GOT3 (cell line): ENCODE data around the gene PCGF3.
A peak's percentile ranks its signal among the peaks of the same experiment; 100 is the strongest.

Experiments
- DNase-seq: peaks from one replicate; lab custom pipeline; 2025; ENCODE audit warnings: mixed read lengths; lab: John Stamatoyannopoulos, UW

The PCGF3 gene, protein sequence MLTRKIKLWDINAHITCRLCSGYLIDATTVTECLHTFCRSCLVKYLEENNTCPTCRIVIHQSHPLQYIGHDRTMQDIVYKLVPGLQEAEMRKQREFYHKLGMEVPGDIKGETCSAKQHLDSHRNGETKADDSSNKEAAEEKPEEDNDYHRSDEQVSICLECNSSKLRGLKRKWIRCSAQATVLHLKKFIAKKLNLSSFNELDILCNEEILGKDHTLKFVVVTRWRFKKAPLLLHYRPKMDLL

DNA sequence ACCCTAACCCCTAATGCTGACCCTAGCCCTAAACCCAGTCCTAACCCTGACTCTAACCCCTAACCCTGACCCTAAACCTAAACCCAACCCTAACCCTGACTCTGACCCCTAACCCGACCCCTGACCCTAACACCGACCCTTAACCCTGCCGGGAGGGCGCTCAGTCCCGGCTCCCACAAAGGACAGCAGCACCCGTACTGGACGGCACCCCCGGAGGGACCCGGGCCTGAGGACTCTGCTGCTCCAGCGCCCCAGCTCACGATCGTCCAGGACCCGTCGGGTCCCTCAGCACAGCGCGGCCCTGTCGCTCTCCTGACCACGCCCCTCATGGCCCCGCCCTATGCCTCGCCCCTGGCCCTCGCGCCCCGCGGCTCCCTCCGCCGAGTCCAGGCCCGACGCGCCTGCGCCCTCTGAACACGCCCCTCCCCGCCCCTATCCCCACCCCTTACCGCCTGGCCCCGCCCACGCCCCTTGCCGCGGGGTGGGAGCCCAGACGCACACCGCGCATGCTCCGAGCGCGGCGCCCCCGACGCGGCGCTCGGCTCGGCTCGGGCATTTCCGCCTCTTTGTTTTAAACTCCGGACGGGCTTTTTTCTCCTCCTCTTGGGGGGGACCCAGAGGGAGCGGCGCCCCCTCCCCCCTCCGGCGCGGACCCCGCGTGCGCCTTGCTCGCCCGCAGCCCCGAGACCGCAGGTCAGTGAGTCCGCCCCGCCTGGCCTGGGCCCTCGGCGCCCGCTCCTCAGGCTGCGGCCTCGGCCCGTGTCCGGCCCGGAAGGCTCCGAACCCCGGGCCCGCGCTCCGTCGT lies at the start of gene PCGF3:
Gene PCGF3, plus strand, starts transcription at position 555 of the 805 bp plus-strand sequence. CDS start 27,849 bp downstream, outside the sequence.
- peak; percentile 85 for DNase-seq

DNA sequence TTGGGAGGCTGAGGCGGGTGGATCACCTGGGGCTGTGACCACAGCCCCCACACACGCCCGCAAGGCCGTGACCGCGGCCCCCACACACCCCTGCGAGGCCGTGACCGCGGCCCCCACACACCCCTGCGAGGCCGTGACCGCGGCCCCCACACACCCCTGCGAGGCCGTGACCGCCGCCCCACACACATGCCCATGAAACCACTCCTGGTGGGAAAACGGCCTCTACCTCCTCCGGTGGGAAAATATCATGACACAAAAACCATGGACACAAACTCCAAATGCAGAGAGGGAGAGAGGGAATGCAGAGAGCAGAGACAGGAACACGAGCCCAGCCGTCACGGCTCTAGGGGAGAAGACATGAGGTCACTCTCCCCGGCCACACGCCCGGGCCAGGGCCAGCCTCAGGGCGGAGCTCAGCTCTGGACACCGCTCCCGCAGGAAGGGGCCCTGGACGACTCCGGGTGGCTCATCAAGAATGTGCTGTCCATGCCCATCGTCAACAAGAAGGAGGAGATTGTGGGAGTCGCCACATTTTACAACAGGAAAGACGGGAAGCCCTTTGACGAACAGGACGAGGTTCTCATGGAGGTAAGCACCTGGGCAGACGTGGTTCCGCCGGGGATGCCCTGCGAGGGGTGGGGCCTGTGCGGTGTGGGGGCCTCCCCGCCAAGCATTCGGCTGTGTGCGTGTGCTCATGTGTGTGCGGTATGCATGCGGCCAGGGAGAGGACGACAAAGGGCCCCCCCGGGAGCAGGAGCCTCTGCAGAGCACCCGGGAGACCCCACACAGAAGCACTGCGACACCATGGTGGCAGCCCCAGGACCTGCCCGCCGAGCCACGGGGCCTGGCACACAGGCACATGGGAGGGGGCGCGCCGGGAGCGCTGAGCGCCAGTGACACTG lies 48.9 kb upstream of the PCGF3 start:
- no peak for DNase-seq

DNA sequence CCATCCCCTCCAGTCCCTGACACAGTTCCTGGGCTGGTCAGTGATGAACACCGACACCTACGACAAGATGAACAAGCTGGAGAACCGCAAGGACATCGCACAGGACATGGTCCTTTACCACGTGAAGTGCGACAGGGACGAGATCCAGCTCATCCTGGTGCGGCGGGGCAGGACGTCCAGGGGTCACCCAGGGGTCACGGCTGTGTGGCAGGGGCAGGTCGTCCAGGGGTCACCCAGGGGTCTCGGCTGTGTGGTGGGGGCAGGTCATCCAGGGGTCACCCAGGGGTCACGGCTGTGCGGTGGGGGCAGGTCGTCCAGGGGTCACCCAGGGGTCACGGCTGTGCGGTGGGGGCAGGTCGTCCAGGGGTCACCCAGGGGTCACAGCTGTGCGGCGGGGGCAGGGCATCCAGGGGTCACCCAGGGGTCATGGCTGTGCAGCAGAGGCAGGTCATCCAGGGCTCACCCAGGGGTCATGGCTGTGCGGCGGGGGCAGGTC lies 48.2 kb upstream of the PCGF3 start:
- no peak for DNase-seq

DNA sequence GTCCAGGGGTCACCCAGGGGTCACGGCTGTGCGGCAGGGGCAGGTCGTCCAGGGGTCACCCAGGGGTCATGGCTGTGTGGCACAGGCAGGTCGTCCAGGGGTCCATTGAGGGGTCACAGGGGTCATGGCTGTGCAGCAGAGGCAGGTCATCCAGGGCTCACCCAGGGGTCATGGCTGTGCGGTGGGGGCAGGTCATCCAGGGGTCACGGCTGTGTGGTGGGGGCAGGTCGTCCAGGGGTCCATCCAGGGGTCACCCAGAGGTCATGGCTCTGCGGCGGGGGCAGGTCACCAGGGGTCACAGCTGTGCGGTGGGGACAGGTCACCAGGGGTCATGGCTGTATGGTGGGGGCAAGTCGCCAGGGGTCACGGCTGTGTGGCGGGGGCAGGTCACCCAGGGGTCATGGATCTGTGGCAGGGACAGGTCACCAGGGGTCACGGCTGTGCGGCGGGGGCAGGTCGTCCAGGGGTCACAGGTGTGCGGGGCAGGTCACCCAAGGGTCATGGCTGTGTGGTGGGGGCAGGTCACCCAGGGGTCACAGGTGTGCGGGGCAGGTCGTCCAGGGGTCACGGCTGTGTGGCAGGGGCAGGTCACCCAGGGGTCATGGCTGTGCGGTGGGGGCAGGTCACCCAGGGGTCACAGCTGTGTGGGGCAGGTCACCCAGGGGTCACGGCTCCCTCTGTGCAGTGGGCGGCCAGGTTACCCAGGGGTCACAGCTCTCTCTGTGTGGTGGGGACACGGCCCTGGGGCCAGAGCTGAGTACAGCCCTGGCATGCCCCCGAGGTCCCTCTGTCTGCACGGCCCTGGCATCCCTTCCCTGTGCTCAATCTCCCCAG lies 47.6 kb upstream of the PCGF3 start:
- no peak for DNase-seq

DNA sequence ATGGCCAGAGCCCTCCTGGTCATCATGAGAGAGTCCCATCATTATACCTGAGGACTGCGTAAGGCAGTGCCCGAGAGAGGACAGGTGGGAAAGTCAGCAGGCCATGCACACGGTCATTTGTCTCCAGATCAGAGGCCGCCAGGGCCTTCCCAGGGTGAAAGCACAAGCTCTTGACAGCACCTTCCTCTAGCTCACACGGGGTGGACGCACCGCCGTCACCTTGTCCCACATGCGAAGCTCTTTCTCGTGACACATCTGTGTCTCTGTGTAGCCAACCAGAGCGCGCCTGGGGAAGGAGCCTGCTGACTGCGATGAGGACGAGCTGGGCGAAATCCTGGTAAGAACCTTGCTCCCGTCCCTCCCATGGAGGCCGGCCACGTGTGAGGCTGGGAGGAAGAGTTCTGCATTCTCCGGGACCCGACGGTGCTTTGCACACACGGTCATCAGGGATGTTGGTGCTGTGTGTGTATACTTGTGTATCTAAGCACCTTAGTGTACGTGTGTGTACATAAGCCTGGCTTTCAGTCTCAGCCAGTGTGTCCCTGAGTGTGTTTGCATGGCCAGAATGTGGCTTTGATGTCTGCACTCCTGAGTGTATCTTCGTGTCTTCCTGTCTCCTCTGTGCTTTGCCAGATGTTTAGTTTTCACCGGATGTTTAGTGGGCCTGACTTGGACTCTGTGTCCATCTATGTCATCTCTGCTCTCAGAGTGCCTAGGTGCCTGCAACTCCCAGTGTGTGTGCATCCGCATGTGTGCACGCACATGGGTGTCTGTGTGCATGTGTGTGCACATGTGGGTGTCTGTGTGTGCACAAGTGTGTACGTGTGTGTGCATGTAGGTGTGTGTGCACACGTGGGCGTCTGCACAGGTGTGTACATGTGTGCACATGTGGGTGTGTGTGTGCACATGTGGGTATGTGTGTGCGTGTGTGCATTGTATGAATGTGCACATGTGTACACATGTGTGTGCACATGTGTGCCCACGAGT lies 46.7 kb upstream of the PCGF3 start:
- DNase-seq: no peak

DNA sequence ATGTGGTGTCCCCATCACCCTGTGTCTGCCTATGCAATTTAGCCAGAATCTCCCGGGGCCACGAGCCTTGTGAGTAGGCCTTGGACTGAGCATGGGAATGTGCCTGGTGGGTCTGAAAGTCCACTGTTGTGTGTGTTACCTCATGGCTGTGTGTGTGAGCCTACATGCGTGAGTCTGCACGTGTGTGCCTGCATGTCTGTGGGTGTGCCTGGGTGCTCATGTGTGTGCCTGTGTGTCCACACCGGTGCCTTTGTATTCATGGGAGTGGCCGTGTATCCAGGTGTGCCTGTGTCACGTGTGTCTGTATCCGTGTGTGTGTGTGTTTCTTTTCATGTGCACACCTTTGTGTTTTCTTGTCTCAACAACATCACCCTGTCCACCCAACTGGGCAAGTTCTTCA lies 45.8 kb upstream of the PCGF3 start:
- DNase-seq: no peak

DNA sequence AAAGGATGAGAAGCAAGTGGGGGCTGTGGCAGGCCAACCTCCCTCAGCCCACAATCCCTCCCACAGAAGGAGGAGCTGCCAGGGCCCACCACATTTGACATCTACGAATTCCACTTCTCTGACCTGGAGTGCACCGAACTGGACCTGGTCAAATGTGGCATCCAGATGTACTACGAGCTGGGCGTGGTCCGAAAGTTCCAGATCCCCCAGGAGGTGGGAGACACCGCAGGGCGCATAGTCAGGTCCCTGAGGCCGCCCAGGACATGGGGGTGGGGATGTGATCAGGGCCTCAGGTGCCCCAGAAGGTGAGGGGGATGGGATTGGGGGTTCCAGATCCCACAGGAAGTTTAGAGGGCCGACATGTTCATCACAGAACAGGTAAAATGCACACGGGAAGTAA lies 45.2 kb upstream of the PCGF3 start:
- DNase-seq: no peak

DNA sequence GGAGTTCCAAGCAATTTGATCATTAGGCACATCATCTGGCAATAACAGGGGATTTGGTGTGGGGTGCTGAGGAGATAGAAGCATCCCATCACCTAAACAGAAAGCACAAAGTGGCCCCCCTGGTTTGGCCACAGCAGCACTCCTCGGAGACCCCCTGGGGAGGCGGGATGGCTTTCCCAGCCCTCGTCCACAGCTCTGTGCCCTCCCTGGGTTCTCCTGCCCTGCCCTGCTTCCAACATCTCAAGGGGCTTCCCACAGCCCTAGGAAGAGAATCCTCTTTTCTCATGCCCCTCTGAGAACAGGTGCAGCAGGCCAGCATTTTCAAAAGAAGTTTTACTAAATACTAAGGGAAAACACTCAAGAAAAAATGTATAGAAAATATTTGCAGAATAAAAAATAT lies 44.4 kb upstream of the PCGF3 start:
- no peak for DNase-seq

DNA sequence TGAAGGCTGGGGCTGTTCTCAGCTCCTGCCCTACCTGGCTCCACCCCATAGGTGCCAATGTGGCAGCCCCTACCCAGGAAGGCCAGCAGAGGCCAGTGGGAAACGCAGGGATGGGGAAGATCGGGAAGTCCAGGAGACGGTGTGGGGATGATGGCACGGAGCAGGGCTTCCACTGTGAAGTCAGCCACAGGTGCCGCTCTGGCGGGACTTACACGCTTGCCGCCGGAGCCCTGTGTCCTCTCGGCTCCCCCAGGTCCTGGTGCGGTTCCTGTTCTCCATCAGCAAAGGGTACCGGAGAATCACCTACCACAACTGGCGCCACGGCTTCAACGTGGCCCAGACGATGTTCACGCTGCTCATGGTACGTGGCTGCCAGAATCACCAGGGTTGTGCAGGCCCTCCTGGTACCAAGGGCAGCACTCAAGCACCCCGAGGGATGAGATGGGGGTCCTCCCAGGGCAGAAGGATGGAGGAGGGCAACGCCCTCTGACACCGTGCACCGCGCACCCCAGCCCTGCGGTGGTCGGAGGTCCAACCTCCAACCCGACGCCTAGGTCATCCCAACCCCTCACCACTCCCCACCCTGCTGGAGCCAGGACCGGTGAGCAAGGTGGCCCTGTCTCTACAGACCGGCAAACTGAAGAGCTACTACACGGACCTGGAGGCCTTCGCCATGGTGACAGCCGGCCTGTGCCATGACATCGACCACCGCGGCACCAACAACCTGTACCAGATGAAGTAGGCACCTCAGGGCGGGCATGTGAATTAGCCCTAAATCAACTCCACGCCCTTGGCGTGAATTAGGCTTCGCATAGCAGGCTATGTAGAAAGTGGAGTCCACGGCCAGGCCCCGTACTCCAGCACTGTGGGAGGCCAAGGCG lies 43.5 kb upstream of the PCGF3 start:
- DNase-seq: no peak

DNA sequence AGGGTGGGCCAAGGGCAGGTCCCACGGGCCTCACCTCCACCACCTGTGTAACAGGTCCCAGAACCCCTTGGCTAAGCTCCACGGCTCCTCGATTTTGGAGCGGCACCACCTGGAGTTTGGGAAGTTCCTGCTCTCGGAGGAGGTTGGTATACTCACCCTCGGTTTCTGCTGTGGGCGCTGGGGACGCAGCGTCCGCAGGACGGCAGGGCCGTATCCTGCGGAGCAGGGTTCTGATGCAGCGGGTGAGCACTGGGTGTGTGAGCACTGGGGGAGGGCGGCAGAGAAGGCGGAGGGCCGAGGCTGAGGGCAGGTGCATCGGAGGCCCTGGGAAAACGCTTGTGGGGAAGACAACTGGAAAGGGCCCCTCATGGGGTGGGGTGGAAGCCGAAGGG lies 42.6 kb upstream of the PCGF3 start:
- DNase-seq: no peak

DNA sequence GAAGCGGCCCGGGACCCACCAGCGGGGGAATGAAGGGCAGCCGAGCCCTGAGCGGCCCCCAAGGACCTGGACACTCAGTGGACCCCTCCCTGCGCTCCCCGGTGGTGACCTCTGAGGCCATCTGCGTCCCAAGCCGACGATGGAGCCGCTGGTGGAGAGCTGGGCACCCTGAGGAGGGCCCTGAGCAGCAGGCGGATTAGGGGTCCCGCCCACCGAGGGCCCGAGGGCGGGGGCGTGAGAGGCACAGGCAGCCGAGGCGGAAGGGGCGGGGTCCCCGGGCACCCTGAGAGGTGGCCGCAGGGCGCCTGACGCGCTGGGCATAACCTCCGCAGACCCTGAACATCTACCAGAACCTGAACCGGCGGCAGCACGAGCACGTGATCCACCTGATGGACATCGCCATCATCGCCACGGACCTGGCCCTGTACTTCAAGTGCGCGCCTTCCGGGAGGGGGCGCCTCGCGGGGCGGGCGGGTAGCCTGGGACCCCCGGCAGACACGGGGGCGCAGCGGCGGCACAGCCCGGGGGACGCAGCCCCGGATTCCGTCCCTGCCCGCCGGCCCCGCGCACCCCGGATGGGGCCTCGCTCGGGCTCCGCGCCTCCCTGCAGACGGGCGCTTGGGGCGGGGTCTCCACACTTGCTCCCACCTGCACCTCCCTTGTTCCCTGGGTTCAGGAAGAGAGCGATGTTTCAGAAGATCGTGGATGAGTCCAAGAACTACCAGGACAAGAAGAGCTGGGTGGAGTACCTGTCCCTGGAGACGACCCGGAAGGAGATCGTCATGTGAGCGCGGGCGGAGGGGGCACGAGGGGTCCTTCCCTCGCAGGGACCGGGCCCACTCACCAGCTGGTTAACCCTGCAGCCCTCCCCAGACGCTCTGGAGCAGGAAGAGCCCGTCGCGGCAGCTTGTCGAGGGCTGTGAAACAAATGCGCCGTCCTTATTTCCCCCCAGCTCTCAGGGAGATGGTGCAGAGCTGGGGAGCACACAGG lies 41.9 kb upstream of the PCGF3 start:
- no peak for DNase-seq

DNA sequence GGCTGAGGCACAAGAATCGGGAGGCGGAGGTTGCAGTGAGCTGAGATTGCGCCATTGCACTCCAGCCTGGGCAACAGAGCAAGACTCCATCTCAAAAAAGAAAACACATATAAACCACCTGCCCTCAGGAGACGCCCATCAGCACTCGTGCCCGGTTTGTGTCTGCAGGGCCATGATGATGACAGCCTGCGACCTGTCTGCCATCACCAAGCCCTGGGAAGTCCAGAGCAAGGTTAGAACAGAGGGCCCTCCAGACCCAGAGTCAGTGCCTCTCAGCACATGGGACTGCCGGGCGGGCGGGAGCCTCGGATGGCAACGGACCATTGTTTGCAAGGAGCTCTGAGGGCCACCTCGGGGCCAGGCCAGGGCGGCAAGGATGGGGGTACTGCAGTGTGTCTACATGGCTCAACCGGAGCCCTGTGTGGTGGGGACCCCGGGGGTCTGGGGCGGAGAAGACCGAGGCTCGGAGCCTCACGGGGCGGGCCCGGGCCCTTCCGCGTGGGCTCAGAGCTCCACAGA lies 40.9 kb upstream of the PCGF3 start:
- no peak for DNase-seq

DNA sequence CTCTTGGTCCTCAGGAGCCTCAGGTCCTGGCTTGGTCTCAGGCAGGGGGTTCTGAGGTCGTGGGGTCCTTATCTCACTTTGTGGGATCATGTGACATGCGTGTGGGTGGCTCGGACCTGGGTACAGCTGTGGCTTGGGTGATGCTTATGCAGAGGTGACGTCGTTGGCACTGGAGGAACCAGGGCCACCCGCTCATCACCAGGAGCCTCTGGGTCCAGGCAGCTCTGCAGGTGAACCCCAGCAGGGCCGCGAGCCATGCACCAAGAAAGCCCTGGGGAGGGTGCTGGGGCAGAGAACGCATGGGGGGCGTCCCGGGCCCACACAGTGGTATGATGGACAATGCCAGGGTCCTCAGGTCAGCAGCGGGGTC lies 40.3 kb upstream of the PCGF3 start:
- DNase-seq: no peak

DNA sequence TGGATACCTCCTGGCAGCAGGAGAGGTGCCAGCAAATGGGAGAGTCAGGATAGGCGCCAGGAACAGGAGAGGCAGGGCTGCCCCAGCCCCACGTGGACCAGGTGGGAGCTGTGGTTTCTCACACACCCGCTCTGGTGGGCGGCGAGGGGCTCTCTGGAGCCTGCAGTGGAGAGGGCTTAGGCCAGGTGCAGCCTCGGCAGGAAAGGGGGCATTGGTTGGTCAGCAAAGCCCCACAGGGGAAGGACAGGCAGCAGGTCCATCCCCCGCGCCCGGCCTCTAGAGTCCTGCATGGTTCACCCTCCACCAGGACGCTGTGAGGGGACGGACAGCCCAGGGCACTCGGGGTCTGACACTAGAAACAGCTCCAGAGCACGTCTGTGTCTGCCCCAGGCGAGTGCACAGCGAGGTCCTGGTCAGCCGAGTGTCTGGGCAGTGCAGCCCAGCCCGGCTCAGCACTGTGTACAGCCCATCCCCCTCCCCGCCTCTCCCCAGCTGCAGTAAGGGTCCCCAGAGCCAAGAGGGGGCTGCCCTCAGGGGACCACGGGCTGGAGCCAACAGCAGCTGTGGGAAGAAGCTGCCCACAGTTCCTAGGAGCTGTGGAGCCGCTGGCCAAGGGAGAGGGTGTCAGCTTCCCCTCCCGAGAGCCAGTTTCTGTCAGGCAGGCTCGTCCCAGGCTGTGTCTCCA lies 39.7 kb upstream of the PCGF3 start:
- DNase-seq: no peak

DNA sequence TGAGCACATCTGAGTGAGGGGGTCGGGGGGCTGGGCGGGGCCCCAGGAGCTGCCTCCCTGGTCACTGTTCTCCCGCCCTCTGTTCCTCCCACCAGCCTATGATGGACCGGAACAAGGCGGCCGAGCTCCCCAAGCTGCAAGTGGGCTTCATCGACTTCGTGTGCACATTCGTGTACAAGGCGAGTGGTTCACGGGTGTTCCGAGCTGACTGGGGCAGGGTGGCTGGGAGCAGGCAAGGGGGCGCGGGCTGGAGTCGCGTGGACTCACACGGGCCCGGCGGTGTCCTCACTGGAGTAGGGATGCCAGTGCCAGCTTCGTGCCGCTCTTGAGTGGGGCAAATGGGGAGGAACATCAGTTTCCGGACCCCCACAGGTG lies 39.2 kb upstream of the PCGF3 start:
- no peak for DNase-seq

DNA sequence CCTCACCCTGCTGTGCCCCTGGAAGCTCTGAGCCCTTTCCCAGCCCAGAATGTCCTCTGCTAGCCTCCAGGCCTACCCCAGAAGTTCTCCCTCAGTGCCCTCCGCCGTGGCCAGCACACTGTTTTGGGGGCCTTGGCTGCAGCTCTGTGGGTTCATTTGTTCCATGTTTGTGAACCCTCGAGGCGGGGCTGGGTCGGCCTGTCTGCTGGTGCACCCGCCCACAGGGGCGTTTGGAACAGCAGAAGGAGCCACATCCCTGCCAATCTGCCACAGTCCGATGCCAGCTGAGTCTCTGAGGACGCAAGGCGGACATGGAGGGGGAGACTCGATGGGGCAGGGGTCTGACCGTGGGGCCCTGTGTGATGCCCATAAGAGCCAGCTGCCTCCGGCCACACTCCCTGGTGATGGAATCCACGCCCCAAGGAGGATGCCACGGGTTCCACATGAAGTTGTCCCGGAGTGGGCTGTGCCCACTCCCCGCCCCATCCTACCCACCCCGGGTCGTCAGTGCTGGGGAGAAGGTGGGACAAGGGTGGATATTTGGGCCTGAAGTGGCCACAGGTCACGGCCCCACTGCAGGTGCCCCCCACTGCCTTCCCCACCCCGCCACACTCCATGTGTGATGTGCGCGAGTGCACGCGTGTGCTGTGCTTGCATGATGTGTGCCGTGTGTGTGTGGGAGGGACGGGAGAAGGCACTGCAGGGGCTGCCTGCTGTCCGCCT lies 38.6 kb upstream of the PCGF3 start:
- no peak for DNase-seq

DNA sequence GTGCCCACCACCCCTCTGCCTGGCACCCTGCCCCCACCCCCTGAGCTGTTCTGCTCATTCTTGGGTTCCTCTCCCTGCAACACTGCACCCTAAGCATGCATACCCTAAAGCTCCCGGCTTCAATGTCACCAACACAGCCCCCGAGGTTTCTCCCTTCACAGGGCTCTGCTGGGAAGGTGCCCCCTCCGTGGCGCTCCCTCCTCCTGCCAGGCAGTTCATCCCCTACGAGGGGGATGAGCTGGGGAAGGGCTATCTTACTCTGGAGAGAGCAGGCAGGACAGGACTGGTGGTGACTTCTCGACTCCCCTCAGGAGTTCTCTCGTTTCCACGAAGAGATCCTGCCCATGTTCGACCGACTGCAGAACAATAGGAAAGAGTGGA lies 38.1 kb upstream of the PCGF3 start:
- DNase-seq: no peak
